GM03348 (cell line): Measurements from ENCODE around the gene DCDC2B.
"Not testable (repeated sequence)": the region's sequence is repeated elsewhere in the genome, so short reads cannot be mapped to it uniquely, and the experiment has no call there.

ENCODE experiments used
- DNase-seq: peaks from one replicate; pipeline ENCODE4 v3.0.0; 2012; ENCODE audit warnings: low spot score

Gene DCDC2B

GRCh38 chr1:32208891-32209328 lies at the start of gene DCDC2B:
Gene DCDC2B, plus strand, starts transcription at chr1:32209089. Its CDS starts 5 bp downstream, at chr1:32209094.
- no peak for DNase-seq

GRCh38 chr1:32159189-32159588 lies 49.7 kb upstream of the DCDC2B start:
- no peak for DNase-seq

- DNase-seq, result no peak
Measured at GRCh38 chr1:32163405-32163804, 45.5 kb upstream of the DCDC2B start.

- not testable (repeated sequence) for DNase-seq
Measured at GRCh38 chr1:32165633-32166032, 43.3 kb upstream of the DCDC2B start.

GRCh38 chr1:32170991-32171390 lies 37.9 kb upstream of the DCDC2B start:
- DNase-seq, result no peak

- peak; percentile 31 for DNase-seq
Measured at GRCh38 chr1:32172621-32173245, 36.2 kb upstream of the DCDC2B start.

- no peak for DNase-seq
Measured at GRCh38 chr1:32178380-32179192, 30.3 kb upstream of the DCDC2B start.

GRCh38 chr1:32179193-32179442 lies 29.8 kb upstream of the DCDC2B start:
- DNase-seq, result no peak

GRCh38 chr1:32179443-32180185 lies 29.3 kb upstream of the DCDC2B start, which contains the start of gene TXLNA:
Gene TXLNA, plus strand, starts transcription at chr1:32179675. Its CDS starts 671 bp downstream, at chr1:32180346.
- peak; percentile 99 for DNase-seq

- DNase-seq, result peak; percentile 77
Measured at GRCh38 chr1:32180186-32181060, 28.5 kb upstream of the DCDC2B start.

GRCh38 chr1:32181065-32181464 lies 27.8 kb upstream of the DCDC2B start:
- no peak for DNase-seq

- no peak for DNase-seq
Measured at GRCh38 chr1:32181563-32181962, 27.3 kb upstream of the DCDC2B start.

GRCh38 chr1:32182060-32182459 lies 26.8 kb upstream of the DCDC2B start:
- peak; percentile 44 for DNase-seq

GRCh38 chr1:32184650-32185049 lies 24.2 kb upstream of the DCDC2B start:
- no peak for DNase-seq

GRCh38 chr1:32186077-32186476 lies 22.8 kb upstream of the DCDC2B start:
- DNase-seq, result no peak

- DNase-seq, result no peak
Measured at GRCh38 chr1:32186491-32186890, 22.4 kb upstream of the DCDC2B start.

GRCh38 chr1:32187850-32188249 lies 21.0 kb upstream of the DCDC2B start:
- DNase-seq, result no peak

GRCh38 chr1:32192220-32192948 lies 16.5 kb upstream of the DCDC2B start:
- DNase-seq, result no peak

GRCh38 chr1:32194984-32195383 lies 13.9 kb upstream of the DCDC2B start:
- no peak for DNase-seq

GRCh38 chr1:32195531-32195930 lies 13.4 kb upstream of the DCDC2B start:
- no peak for DNase-seq
